HG02943 (cell line): ENCODE results near the gene SPECC1.

Experiments
- ATAC-seq: cut with Tn5 transposase; IDR thresholded peaks from one replicate; pipeline ENCODE4 v1.9.1; 2021; ENCODE audit warnings: mild to moderate bottlenecking, low read depth, moderate library complexity; ENCODE audit not compliant: unreplicated experiment

SPECC1 gene

GRCh38 chr17:20202141-20202621, 193.0 kb downstream of the SPECC1 start:
- ATAC-seq = no peak

GRCh38 chr17:20203018-20203417, 193.9 kb downstream of the SPECC1 start:
- ATAC-seq = no peak

GRCh38 chr17:20203761-20204263, 194.7 kb downstream of the SPECC1 start:
- ATAC-seq = no peak

- ATAC-seq = no peak
Measured at GRCh38 chr17:20205609-20206008, 196.4 kb downstream of the SPECC1 start.

- ATAC-seq = no peak
Measured at GRCh38 chr17:20206068-20206467, 196.9 kb downstream of the SPECC1 start.

GRCh38 chr17:20206591-20206990, 197.4 kb downstream of the SPECC1 start:
- no peak for ATAC-seq

- no peak for ATAC-seq
Measured at GRCh38 chr17:20207262-20207985, 198.3 kb downstream of the SPECC1 start.

- ATAC-seq = no peak
Measured at GRCh38 chr17:20208717-20209116, 199.6 kb downstream of the SPECC1 start.

GRCh38 chr17:20210180-20210579, 201.0 kb downstream of the SPECC1 start:
- ATAC-seq = no peak

GRCh38 chr17:20210614-20211013, 201.5 kb downstream of the SPECC1 start:
- ATAC-seq = no peak

GRCh38 chr17:20211246-20211645, 202.1 kb downstream of the SPECC1 start:
- ATAC-seq = no peak

- no peak for ATAC-seq
Measured at GRCh38 chr17:20213449-20213848, 204.3 kb downstream of the SPECC1 start.

- ATAC-seq = no peak
Measured at GRCh38 chr17:20214794-20215193, 205.6 kb downstream of the SPECC1 start.

- ATAC-seq = no peak
Measured at GRCh38 chr17:20216154-20216815, 207.1 kb downstream of the SPECC1 start.

- no peak for ATAC-seq
Measured at GRCh38 chr17:20216853-20217252, 207.7 kb downstream of the SPECC1 start.

GRCh38 chr17:20217677-20218076, 208.5 kb downstream of the SPECC1 start:
- no peak for ATAC-seq

- no peak for ATAC-seq
Measured at GRCh38 chr17:20218272-20218671, 209.1 kb downstream of the SPECC1 start.

GRCh38 chr17:20223808-20224328, 214.7 kb downstream of the SPECC1 start:
- ATAC-seq = no peak

- ATAC-seq = no peak
Measured at GRCh38 chr17:20224379-20224778, 215.2 kb downstream of the SPECC1 start.

- no peak for ATAC-seq
Measured at GRCh38 chr17:20225162-20226115, 216.3 kb downstream of the SPECC1 start.
